ENCODE data around the gene GPAT3.

GRCh38 chr4:83552924-83553323 lies 17.0 kb downstream of the GPAT3 start:
- TF ChIP-seq, protein P1, sequence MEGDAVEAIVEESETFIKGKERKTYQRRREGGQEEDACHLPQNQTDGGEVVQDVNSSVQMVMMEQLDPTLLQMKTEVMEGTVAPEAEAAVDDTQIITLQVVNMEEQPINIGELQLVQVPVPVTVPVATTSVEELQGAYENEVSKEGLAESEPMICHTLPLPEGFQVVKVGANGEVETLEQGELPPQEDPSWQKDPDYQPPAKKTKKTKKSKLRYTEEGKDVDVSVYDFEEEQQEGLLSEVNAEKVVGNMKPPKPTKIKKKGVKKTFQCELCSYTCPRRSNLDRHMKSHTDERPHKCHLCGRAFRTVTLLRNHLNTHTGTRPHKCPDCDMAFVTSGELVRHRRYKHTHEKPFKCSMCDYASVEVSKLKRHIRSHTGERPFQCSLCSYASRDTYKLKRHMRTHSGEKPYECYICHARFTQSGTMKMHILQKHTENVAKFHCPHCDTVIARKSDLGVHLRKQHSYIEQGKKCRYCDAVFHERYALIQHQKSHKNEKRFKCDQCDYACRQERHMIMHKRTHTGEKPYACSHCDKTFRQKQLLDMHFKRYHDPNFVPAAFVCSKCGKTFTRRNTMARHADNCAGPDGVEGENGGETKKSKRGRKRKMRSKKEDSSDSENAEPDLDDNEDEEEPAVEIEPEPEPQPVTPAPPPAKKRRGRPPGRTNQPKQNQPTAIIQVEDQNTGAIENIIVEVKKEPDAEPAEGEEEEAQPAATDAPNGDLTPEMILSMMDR (IDR thresholded peaks at IDR 0.05): no peak
- TF ChIP-seq POLR2A (IDR thresholded peaks at IDR 0.05): no peak

Data from upper lobe of left lung (tissue), 4 donors.